GM12878 (cell line): ENCODE results near the gene PRIMPOL.

Experiments
- CBFB ChIP-seq: IDR thresholded peaks from 2 replicates; pipeline ENCODE4 v1.6.1; 2016; ENCODE audit warnings: antibody characterized with exemption, low read depth
- FOXM1 ChIP-seq: IDR thresholded peaks from 2 replicates; pipeline ENCODE4 v1.6.1; 2012; ENCODE audit warnings: low read depth, mild to moderate bottlenecking, inconsistent platforms, low read length, moderate library complexity
- PAX5 ChIP-seq: IDR thresholded peaks from 2 replicates; pipeline ENCODE4 v1.6.1; 2011; ENCODE audit warnings: low read depth, low read length, borderline replicate concordance
- POLR2A ChIP-seq: IDR thresholded peaks from 2 replicates; pipeline ENCODE4 v1.6.1; 2011; ENCODE audit warnings: low read depth, mild to moderate bottlenecking, low read length
- ZNF274 ChIP-seq: IDR thresholded peaks from one replicate; pipeline ENCODE4 v1.8.0; 2011; ENCODE audit not compliant: insufficient read length, insufficient read depth
- TF ChIP-seq, protein P1 (sequence below), 3 experiments: IDR thresholded peaks in 2 of 3; conservative IDR thresholded peaks in 1 of 3; 2 replicates each; pipeline ENCODE4 v1.5.1; 2011; ENCODE audit warnings: low read depth in 3 of 3, low read length in 3 of 3, mild to moderate bottlenecking in 3 of 3, control low read depth in 2 of 3, moderate library complexity in 2 of 3, inconsistent platforms in 1 of 3, mixed read lengths in 1 of 3; ENCODE audit not compliant: control insufficient read depth in 2 of 3, insufficient read depth in 1 of 3; ENCODE audit errors: extremely low read depth in 1 of 3
- TF ChIP-seq, protein P2 (sequence below): IDR thresholded peaks from 2 replicates; pipeline ENCODE4 v1.6.1; 2012; ENCODE audit warnings: low read depth, low read length, improper control_type of control experiment
- TF ChIP-seq, protein P3 (sequence below): fragments of 450-650 bp; IDR thresholded peaks from 2 replicates; pipeline ENCODE4 v1.6.1; 2014; ENCODE audit warnings: mild to moderate bottlenecking

DNA sequence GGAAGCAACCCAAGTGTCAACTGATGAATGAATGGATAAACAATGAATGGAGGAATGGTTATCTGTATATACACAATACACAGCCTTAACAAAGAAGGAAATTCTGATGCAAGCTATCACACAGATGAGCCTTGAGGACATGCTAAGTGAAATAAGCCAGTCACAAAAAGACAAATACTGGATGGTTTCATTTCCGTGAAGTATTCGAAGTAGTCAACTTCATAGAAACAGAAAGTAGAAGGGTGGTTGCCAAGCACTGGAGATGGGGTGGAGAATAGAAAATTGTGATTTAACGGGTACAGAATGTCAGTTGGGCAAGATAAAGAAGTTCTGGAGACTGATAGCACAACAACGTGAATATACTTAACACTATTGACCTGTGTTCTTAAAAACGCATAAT lies 56.2 kb downstream of the PRIMPOL start:
- TF ChIP-seq CBFB (no peak), FOXM1 (no peak), ZNF274 (no peak), PAX5 (no peak), POLR2A (no peak)
- TF ChIP-seq, protein P1, sequence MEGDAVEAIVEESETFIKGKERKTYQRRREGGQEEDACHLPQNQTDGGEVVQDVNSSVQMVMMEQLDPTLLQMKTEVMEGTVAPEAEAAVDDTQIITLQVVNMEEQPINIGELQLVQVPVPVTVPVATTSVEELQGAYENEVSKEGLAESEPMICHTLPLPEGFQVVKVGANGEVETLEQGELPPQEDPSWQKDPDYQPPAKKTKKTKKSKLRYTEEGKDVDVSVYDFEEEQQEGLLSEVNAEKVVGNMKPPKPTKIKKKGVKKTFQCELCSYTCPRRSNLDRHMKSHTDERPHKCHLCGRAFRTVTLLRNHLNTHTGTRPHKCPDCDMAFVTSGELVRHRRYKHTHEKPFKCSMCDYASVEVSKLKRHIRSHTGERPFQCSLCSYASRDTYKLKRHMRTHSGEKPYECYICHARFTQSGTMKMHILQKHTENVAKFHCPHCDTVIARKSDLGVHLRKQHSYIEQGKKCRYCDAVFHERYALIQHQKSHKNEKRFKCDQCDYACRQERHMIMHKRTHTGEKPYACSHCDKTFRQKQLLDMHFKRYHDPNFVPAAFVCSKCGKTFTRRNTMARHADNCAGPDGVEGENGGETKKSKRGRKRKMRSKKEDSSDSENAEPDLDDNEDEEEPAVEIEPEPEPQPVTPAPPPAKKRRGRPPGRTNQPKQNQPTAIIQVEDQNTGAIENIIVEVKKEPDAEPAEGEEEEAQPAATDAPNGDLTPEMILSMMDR (IDR thresholded peaks at IDR 0.05 in 2 of 3, conservative IDR thresholded peaks at IDR 0.05 in 1 of 3; ENCODE audit: control insufficient read depth in 2 of 3, extremely low read depth in 1 of 3, insufficient read depth in 1 of 3, low read depth in 3 of 3, low read length in 3 of 3), result no peak
- TF ChIP-seq, protein P2, sequence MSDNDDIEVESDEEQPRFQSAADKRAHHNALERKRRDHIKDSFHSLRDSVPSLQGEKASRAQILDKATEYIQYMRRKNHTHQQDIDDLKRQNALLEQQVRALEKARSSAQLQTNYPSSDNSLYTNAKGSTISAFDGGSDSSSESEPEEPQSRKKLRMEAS, result no peak
- TF ChIP-seq, protein P3, sequence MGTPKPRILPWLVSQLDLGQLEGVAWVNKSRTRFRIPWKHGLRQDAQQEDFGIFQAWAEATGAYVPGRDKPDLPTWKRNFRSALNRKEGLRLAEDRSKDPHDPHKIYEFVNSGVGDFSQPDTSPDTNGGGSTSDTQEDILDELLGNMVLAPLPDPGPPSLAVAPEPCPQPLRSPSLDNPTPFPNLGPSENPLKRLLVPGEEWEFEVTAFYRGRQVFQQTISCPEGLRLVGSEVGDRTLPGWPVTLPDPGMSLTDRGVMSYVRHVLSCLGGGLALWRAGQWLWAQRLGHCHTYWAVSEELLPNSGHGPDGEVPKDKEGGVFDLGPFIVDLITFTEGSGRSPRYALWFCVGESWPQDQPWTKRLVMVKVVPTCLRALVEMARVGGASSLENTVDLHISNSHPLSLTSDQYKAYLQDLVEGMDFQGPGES, result no peak
